Liver (tissue), 9 donors: ENCODE measurements around the gene COL23A1. TPM values are rescaled to one million over a fixed set of nuclear protein-coding genes. Genes with fewer than 3 reads are reported as not detected.

ENCODE experiments used
- DNase-seq: peaks from one replicate; pipeline ENCODE4 v3.0.0-alpha.2; 2017; ENCODE audit warnings: low spot score
- H3K27ac ChIP-seq, 2 donors: one replicate each; pipeline ENCODE4 v1.7.0; 2013; ENCODE audit warnings: inconsistent platforms in 2 of 2, low read length in 2 of 2, control low read depth in 1 of 2, low read depth in 1 of 2, mild to moderate bottlenecking in 1 of 2
- H3K27me3 ChIP-seq, 4 donors: one replicate each; pipeline versions ENCODE4 v1.6.1 to v1.7.0; 2013; ENCODE audit warnings: low read length in 3 of 4, inconsistent platforms in 1 of 4, mild to moderate bottlenecking in 1 of 4, moderate library complexity in 1 of 4; ENCODE audit not compliant: control insufficient read depth in 4 of 4, insufficient read depth in 4 of 4
- H3K36me3 ChIP-seq, 4 donors: one replicate each; pipeline versions ENCODE4 v1.6.1 to v1.7.0; 2013; ENCODE audit warnings: low read length in 3 of 4, mild to moderate bottlenecking in 3 of 4, low read depth in 1 of 4, moderate library complexity in 1 of 4; ENCODE audit not compliant: control insufficient read depth in 4 of 4, insufficient read depth in 3 of 4
- H3K4me1 ChIP-seq, 4 donors: one replicate each; pipeline versions ENCODE4 v1.6.1 to v1.7.0; 2013; ENCODE audit warnings: low read length in 3 of 4, mild to moderate bottlenecking in 3 of 4, moderate library complexity in 1 of 4; ENCODE audit not compliant: control insufficient read depth in 4 of 4, insufficient read depth in 4 of 4
- H3K4me3 ChIP-seq, 3 donors: one replicate each; pipeline versions ENCODE4 v1.6.1 to v1.7.0; 2013; ENCODE audit warnings: low read length in 3 of 3, control low read depth in 1 of 3, low read depth in 1 of 3, mild to moderate bottlenecking in 1 of 3
- H3K9ac ChIP-seq, 2 donors: one replicate each; pipeline ENCODE4 v1.7.0; 2013; ENCODE audit warnings: low read length in 2 of 2, mild to moderate bottlenecking in 2 of 2, moderate library complexity in 2 of 2, control low read depth in 1 of 2, low read depth in 1 of 2
- H3K9me3 ChIP-seq, 4 donors: one replicate each; pipeline versions ENCODE4 v1.6.1 to v1.7.0; 2013; ENCODE audit warnings: low read length in 3 of 4; ENCODE audit not compliant: control insufficient read depth in 4 of 4
- ATF3 ChIP-seq: IDR thresholded peaks from 2 replicates; pipeline ENCODE4 v1.6.1; 2016; ENCODE audit warnings: antibody characterized with exemption
- CTCF ChIP-seq: fragments of 150-350 bp; IDR thresholded peaks from 2 replicates; pipeline ENCODE4 v1.5.1; 2017; ENCODE audit warnings: improper control_type of control experiment, low read depth, low read length; ENCODE audit not compliant: missing input control
- EGR1 ChIP-seq, 2 donors: IDR thresholded peaks; 2 replicates each; pipeline ENCODE4 v1.6.1; 2016 to 2018; ENCODE audit warnings: antibody characterized with exemption in 2 of 2, low read depth in 2 of 2
- FOXA2 ChIP-seq: IDR thresholded peaks from 2 replicates; pipeline ENCODE4 v1.6.1; 2016; ENCODE audit warnings: antibody characterized with exemption
- GABPA ChIP-seq, 2 donors: IDR thresholded peaks in 1 of 2; conservative IDR thresholded peaks in 1 of 2; 2 replicates each; pipeline ENCODE4 v1.6.1; 2016; ENCODE audit warnings: antibody characterized with exemption in 2 of 2, mild to moderate bottlenecking in 1 of 2, moderate library complexity in 1 of 2
- HNF4A ChIP-seq, 2 donors: conservative IDR thresholded peaks; 2 replicates each; pipeline ENCODE4 v1.6.1; 2016; ENCODE audit warnings: antibody characterized with exemption in 2 of 2, mild to moderate bottlenecking in 2 of 2
- HNF4G ChIP-seq: IDR thresholded peaks from 2 replicates; pipeline ENCODE4 v1.6.1; 2016; ENCODE audit warnings: antibody characterized with exemption
- JUND ChIP-seq, 2 donors: IDR thresholded peaks; 2 replicates each; pipeline ENCODE4 v1.6.1; 2016; ENCODE audit warnings: antibody characterized with exemption in 2 of 2
- NR2F2 ChIP-seq: IDR thresholded peaks from 2 replicates; pipeline ENCODE4 v1.6.1; 2016; ENCODE audit warnings: antibody characterized with exemption
- REST ChIP-seq: IDR thresholded peaks from 2 replicates; pipeline ENCODE4 v1.6.1; 2016; ENCODE audit warnings: antibody characterized with exemption, mild to moderate bottlenecking
- RXRA ChIP-seq, 2 donors: IDR thresholded peaks; 2 replicates each; pipeline ENCODE4 v1.6.1; 2017 to 2018; ENCODE audit warnings: antibody characterized with exemption in 2 of 2, mild to moderate bottlenecking in 1 of 2
- SP1 ChIP-seq: IDR thresholded peaks from 2 replicates; pipeline ENCODE4 v1.6.1; 2018; ENCODE audit warnings: antibody characterized with exemption, mild to moderate bottlenecking
- TAF1 ChIP-seq: conservative IDR thresholded peaks from 2 replicates; pipeline ENCODE4 v1.6.1; 2016; ENCODE audit warnings: antibody characterized with exemption, mild to moderate bottlenecking
- YY1 ChIP-seq: IDR thresholded peaks from 2 replicates; pipeline ENCODE4 v1.6.1; 2016; ENCODE audit warnings: antibody characterized with exemption, mild to moderate bottlenecking
- WGBS: extraction: QIAGEN DNeasy Blood & Tissue Kit; methylation state at CpG from one replicate; pipeline ENCODE4 v1.1.7; 2013; 5-methylcytosine and 5-hydroxymethylcytosine counted together
- polyA plus RNA-seq, 2 donors: library from polyadenylated mRNA; stranded (reverse) in 1 of 2; unstranded in 1 of 2; fragments of 200-250 nt in 1 of 2; fragments of >200 nt in 1 of 2; fragmentation: Nextera tagmentation in 1 of 2; extraction: Ambion mirVana in 1 of 2; gene quantifications; one replicate each; pipeline versions ENCODE4 v1.2.1 to v1.2.3, GENCODE V29; 2013 to 2015
- total RNA-seq, 2 donors: library from RNA; depleted of rRNA; stranded (reverse); fragments of >200 nt; gene quantifications; one replicate each; pipeline ENCODE4 v1.2.3, GENCODE V29; 2014
- donor health status: healthy.
- donor health status: healthy.
- donor health status: healthy.
- donor health status: healthy.
- donor health status: healthy.

Gene COL23A1
- total and polyA plus RNA-seq, 4 donors, result 0.08 to 1.4 (median 0.27) TPM

- no peak for TF ChIP-seq REST
Measured at GRCh38 chr5:178457471-178457870, 132.7 kb downstream of the COL23A1 start (continued).

GRCh38 chr5:178455480-178455835 is 134.7 kb downstream of the COL23A1 start:
- no peak overlapping the region for H3K4me3 ChIP-seq
- H3K27me3 ChIP-seq, result no peaks in the 10 kb centered on the region
- no peaks in the 10 kb centered on the region for H3K9me3 ChIP-seq
- no peaks in the 10 kb centered on the region for H3K4me1 ChIP-seq
- TF ChIP-seq NR2F2 (no peak), HNF4A (conservative IDR thresholded peaks at IDR 0.05) (no peak), FOXA2 (no peak), TAF1 (no peak), REST (no peak)
- no peaks in the 10 kb centered on the region for H3K36me3 ChIP-seq
- 92% methylated on average over 14 of the region's 14 CpGs for WGBS
- no peak overlapping the region for H3K27ac ChIP-seq
- no peak for DNase-seq
- no peak overlapping the region for H3K9ac ChIP-seq

GRCh38 chr5:178454821-178455479 is 135.2 kb downstream of the COL23A1 start:
- WGBS, result 89% methylated on average over 22 of the region's 22 CpGs
- TF ChIP-seq HNF4G, result no peak
- TF ChIP-seq EGR1 (IDR thresholded peaks at IDR 0.05; ENCODE audit: low read depth in 2 of 2), result no peak
- no peak for TF ChIP-seq REST
- no peak for TF ChIP-seq RXRA (IDR thresholded peaks at IDR 0.05)
- TF ChIP-seq JUND (IDR thresholded peaks at IDR 0.05), result no peak
- no peak for TF ChIP-seq CTCF
- TF ChIP-seq SP1, result no peak
- TF ChIP-seq NR2F2, result no peak
- TF ChIP-seq ATF3, result no peak
- no peak for TF ChIP-seq YY1
- no peak for TF ChIP-seq HNF4A (conservative IDR thresholded peaks at IDR 0.05)
- TF ChIP-seq GABPA (IDR thresholded peaks at IDR 0.05 in 1 of 2, conservative IDR thresholded peaks at IDR 0.05 in 1 of 2), result no peak
- no peak for DNase-seq
- Histone ChIP-seq H3K9ac (no peak overlapping the region), H3K27ac (no peak overlapping the region), H3K9me3 (no peaks in the 10 kb centered on the region), H3K36me3 (no peaks in the 10 kb centered on the region), H3K4me1 (no peaks in the 10 kb centered on the region), H3K27me3 (peaks cover 0 to 2% (median 0%) of the 10 kb centered on the region in 4 donors), H3K4me3 (no peak overlapping the region)
